ENCODE results near the gene HRH3.
A peak's percentile ranks its signal among the peaks of the same experiment; 100 is the strongest.

HRH3 gene

GRCh38 chr20:62226707-62227590 is 6.9 kb upstream of the HRH3 start (continued):
- TF ChIP-seq ZFP37 (tag by site-specific recombination; IDR thresholded peaks at IDR 0.05) (no peak), ZBTB8A (tag by site-specific recombination; IDR thresholded peaks at IDR 0.05) (no peak)

- TF ChIP-seq REPIN1 (tag by site-specific recombination; IDR thresholded peaks at IDR 0.05; ENCODE audit: low read depth), result no peak
- no peak for TF ChIP-seq SALL2 (tag by site-specific recombination; IDR thresholded peaks at IDR 0.05; ENCODE audit: borderline replicate concordance)
- no peak for TF ChIP-seq ZNF530 (tag by site-specific recombination; IDR thresholded peaks at IDR 0.05; ENCODE audit: low read depth)
- no peak for TF ChIP-seq ZBTB21 (tag by site-specific recombination; IDR thresholded peaks at IDR 0.05)
- TF ChIP-seq KLF16 (tag by site-specific recombination; IDR thresholded peaks at IDR 0.05), result no peak
- TF ChIP-seq ZNF391 (tag by site-specific recombination; IDR thresholded peaks at IDR 0.05; ENCODE audit: borderline replicate concordance, low read depth), result no peak
- TF ChIP-seq ZBTB17 (tag by site-specific recombination; IDR thresholded peaks at IDR 0.05), result peak; percentile 91
- H3K9me3 ChIP-seq (ENCODE audit: control insufficient read depth, insufficient read depth, low read depth, low read length), result no peaks in the 10 kb centered on the region
- no peaks in the 10 kb centered on the region for H3K4me1 ChIP-seq (ENCODE audit: control insufficient read depth, insufficient read depth, low read length)
- H3K36me3 ChIP-seq (ENCODE audit: control insufficient read depth in 2 of 2, insufficient read depth in 1 of 2, low read length in 2 of 2), result no peaks in the 10 kb centered on the region
- POLR2A ChIA-PET, result interaction anchor here (1.4 kb wide), 1 partner anchor 17 kb away, joined by 3 read pairs; no protein-coding TSS in a partner anchor
- CTCF ChIA-PET, result no interaction called here
- H3K4me3 ChIP-seq (ENCODE audit: low read depth, low read length), result no peak overlapping the region
- H3K27ac ChIP-seq (ENCODE audit: extremely low read depth, low read depth, low read length), result no peak overlapping the region
Measured at GRCh38 chr20:62225820-62226635, 6.0 kb upstream of the HRH3 start.

GRCh38 chr20:62225026-62225425 is 4.9 kb upstream of the HRH3 start:
- Histone ChIP-seq H3K36me3 (ENCODE audit: control insufficient read depth in 2 of 2, insufficient read depth in 1 of 2, low read length in 2 of 2) (no peaks in the 10 kb centered on the region), H3K9me3 (ENCODE audit: control insufficient read depth, insufficient read depth, low read depth, low read length) (no peaks in the 10 kb centered on the region), H3K4me3 (ENCODE audit: low read depth, low read length) (no peak overlapping the region), H3K4me1 (ENCODE audit: control insufficient read depth, insufficient read depth, low read length) (no peaks in the 10 kb centered on the region), H3K27ac (ENCODE audit: extremely low read depth, low read depth, low read length) (no peak overlapping the region)
- ChIA-PET POLR2A (interaction anchor here (1.4 kb wide), 1 partner anchor 18 kb away, joined by 3 read pairs; no protein-coding TSS in a partner anchor), CTCF (no interaction called here)
- no peak for TF ChIP-seq ZNF560 (tag by site-specific recombination; IDR thresholded peaks at IDR 0.05; ENCODE audit: borderline replicate concordance)
- TF ChIP-seq ZNF510 (tag by site-specific recombination; IDR thresholded peaks at IDR 0.05; ENCODE audit: insufficient replicate concordance), result no peak
- no peak for TF ChIP-seq SETDB1 (IDR thresholded peaks at IDR 0.05; ENCODE audit: insufficient read length, low read length)
- no peak for TF ChIP-seq REST (tag by site-specific recombination; IDR thresholded peaks at IDR 0.05)
- TF ChIP-seq ZNF18 (tag by site-specific recombination; IDR thresholded peaks at IDR 0.05), result no peak
- TF ChIP-seq ZNF670 (tag by site-specific recombination; IDR thresholded peaks at IDR 0.05; ENCODE audit: low read depth), result no peak
- TF ChIP-seq TRIM28 (IDR thresholded peaks at IDR 0.05; ENCODE audit: borderline replicate concordance, low read length), result no peak
- no peak for TF ChIP-seq KLF7 (tag by site-specific recombination; IDR thresholded peaks at IDR 0.05; ENCODE audit: borderline replicate concordance)
- TF ChIP-seq ZNF133 (tag by site-specific recombination; IDR thresholded peaks at IDR 0.05), result no peak
- no peak for TF ChIP-seq RBAK (tag by site-specific recombination; IDR thresholded peaks at IDR 0.05)
- TF ChIP-seq ZNF148 (tag by site-specific recombination; IDR thresholded peaks at IDR 0.05; ENCODE audit: borderline replicate concordance), result no peak
- no peak for TF ChIP-seq KLF10 (tag by site-specific recombination; IDR thresholded peaks at IDR 0.05)
- no peak for TF ChIP-seq ZFP37 (tag by site-specific recombination; IDR thresholded peaks at IDR 0.05)

Measured in HEK293 (cell line).